Right lobe of liver (tissue), 4 donors: ENCODE measurements around the gene ZBTB44.
A peak's percentile ranks its signal among the peaks of the same experiment; 100 is the strongest.

Experiments
- CTCF ChIP-seq, 4 donors: fragments of 200-600 bp in 3 of 4; fragments of 450-650 bp in 1 of 4; IDR thresholded peaks; one replicate each; pipeline versions ENCODE4 v1.5.1 to v1.8.0; 2016 to 2022; ENCODE audit warnings: antibody characterized with exemption in 4 of 4, mild to moderate bottlenecking in 2 of 4
- POLR2A ChIP-seq: fragments of 450-650 bp; IDR thresholded peaks from one replicate; pipeline ENCODE4 v1.6.1; 2017; ENCODE audit warnings: antibody characterized with exemption, mild to moderate bottlenecking
- donor health status: DM: no; HTN: no; CAD: no.
- donor health status: DM: no; HTN: no; CAD: no.
- donor health status: DM: no; HTN: yes; CAD: no.

- TF ChIP-seq POLR2A: peak; percentile 76
- no peak for TF ChIP-seq CTCF (IDR thresholded peaks at IDR 0.05)
Observed at GRCh38 chr11:130181295-130182272, 133.1 kb downstream of the ZBTB44 start.
